GM21737 (cell line): ENCODE data around the gene PIK3C2B.
A peak's percentile ranks its signal among the peaks of the same experiment; 100 is the strongest.

Source experiments
- ATAC-seq: cut with Tn5 transposase; IDR thresholded peaks from one replicate; pipeline ENCODE4 v1.9.1; 2021; ENCODE audit warnings: mild to moderate bottlenecking, moderate library complexity; ENCODE audit not compliant: unreplicated experiment

PIK3C2B gene

GRCh38 chr1:204463125-204464060 is 31.2 kb downstream of the PIK3C2B start:
- no peak for ATAC-seq

GRCh38 chr1:204462229-204462561 is 32.4 kb downstream of the PIK3C2B start:
- no peak for ATAC-seq

- no peak for ATAC-seq
Observed at GRCh38 chr1:204461331-204462228, 33.0 kb downstream of the PIK3C2B start.

- ATAC-seq: no peak
Observed at GRCh38 chr1:204460346-204460745, 34.3 kb downstream of the PIK3C2B start.

GRCh38 chr1:204459706-204460105 is 34.9 kb downstream of the PIK3C2B start:
- ATAC-seq: no peak

- no peak for ATAC-seq
Observed at GRCh38 chr1:204457666-204458065, 36.9 kb downstream of the PIK3C2B start.

- no peak for ATAC-seq
Observed at GRCh38 chr1:204456826-204457442, 37.7 kb downstream of the PIK3C2B start.

GRCh38 chr1:204455831-204456145 is 38.8 kb downstream of the PIK3C2B start:
- ATAC-seq: no peak

- no peak for ATAC-seq
Observed at GRCh38 chr1:204455063-204455830, 39.4 kb downstream of the PIK3C2B start.

- no peak for ATAC-seq
Observed at GRCh38 chr1:204454476-204454875, 40.1 kb downstream of the PIK3C2B start.

GRCh38 chr1:204453141-204453772 is 41.3 kb downstream of the PIK3C2B start:
- peak; percentile 82 for ATAC-seq

- ATAC-seq: no peak
Observed at GRCh38 chr1:204451352-204452124, 43.1 kb downstream of the PIK3C2B start.

GRCh38 chr1:204450461-204451257 is 43.9 kb downstream of the PIK3C2B start:
- ATAC-seq: no peak

GRCh38 chr1:204449678-204450280 is 44.8 kb downstream of the PIK3C2B start:
- no peak for ATAC-seq

- no peak for ATAC-seq
Observed at GRCh38 chr1:204448991-204449677, 45.5 kb downstream of the PIK3C2B start.

GRCh38 chr1:204448344-204448964 is 46.2 kb downstream of the PIK3C2B start:
- no peak for ATAC-seq

- ATAC-seq: no peak
Observed at GRCh38 chr1:204447736-204448135, 46.9 kb downstream of the PIK3C2B start.
